Measurements from ENCODE around the gene ZSCAN4.

Gene ZSCAN4

GRCh38 chr19:57682226-57682766, 13.6 kb downstream of the ZSCAN4 start:
- DNase-seq: no peak

- DNase-seq: no peak
Observed at GRCh38 chr19:57686727-57687126, 18.0 kb downstream of the ZSCAN4 start.

- DNase-seq: no peak
Observed at GRCh38 chr19:57687363-57688010, 18.8 kb downstream of the ZSCAN4 start.

DNA sequence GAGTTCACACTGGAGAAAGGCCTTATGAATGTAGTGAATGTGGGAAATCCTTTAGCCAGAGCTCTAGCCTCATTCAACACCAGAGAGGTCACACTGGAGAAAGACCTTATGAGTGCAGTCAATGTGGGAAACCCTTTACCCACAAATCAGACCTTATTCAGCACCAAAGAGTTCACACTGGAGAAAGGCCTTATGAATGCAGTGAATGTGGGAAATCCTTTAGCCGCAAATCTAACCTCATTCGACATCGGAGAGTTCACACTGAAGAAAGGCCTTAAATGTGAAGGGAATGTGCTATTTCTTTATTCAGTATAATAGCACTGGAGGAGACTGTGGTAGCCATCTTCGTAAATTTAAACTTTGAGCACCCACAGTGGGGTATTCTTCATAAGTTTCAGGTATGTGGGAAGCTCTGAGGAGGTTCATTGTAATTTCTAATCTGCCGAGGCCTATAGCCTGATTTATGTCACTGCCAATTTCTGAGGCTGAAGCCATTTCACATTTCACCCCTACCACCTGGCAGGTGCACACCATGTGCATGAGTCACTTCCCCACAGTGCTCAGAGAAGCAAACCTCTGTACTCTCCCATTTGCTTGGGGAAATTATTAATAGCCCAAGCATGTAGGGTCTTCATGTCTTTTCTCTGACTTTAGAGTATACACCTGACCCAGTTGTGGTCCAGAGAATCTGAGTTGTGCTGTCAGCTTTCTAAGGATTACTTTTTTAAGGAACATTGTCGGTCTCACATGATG, 19.5 kb downstream of the ZSCAN4 start:
- no peak for DNase-seq

DNA sequence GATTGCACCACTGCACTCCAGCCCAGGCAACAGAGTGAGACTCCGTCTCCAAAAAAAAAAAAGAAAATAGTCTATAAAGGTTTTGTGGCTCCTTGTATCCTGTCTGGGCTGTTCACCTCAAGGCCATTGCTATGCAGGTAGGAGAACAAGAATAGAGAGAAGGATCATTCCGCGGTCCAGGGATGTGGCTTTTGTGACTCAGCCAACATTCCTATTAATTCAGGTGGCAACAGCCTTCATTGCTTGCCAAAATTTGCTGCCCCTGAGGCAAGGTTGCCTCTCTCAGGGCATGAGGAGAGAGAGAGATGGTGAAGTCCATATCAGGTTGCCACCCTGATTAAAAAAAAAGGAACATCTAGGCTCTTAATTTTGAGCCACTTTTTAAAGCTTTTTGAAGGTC, 21.0 kb downstream of the ZSCAN4 start:
- DNase-seq: no peak

DNA sequence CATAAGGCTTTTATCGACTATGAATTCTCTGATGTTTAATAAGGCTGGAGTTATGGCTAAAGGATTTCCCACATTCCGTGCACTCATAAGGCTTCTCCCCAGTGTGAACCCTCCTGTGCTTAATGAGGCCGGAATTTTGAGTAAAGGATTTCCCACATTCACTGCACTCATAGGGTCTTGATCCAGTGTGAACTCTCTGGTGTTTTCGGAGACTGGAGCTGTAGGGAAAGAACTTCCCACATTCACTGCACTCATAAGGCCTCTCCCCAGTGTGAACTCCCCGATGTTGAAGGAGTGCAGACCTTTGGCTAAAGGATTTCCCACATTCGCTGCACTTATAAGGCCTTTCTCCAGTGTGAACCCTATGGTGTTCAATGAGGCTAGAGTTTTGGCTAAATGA, 32.9 kb downstream of the ZSCAN4 start:
- DNase-seq: no peak

DNA sequence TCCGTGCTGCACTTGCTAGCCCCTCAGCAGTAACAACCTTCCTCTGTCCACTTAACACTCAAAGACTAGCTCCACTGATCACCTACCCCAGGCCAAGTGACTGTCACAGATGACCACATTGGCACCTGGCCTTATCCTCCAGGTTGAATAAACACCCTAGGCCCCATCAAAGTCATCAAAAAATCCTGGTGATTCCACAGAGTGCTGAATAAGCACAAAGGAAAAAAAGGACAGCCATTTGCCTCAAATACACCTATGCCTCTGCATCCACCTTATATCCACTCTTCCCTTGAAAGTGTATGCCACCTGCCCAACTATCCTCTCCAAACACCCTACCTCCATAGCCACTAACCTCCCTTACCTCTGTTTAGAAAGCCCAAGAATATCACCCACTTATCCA, 37.6 kb downstream of the ZSCAN4 start:
- no peak for DNase-seq

- no peak for DNase-seq
Observed at GRCh38 chr19:57708641-57709361, 40.1 kb downstream of the ZSCAN4 start, which contains the start of gene ZNF154. Gene ZNF154, minus strand, starts transcription at chr19:57709204. Its CDS starts 233 bp downstream, at chr19:57708971.

GRCh38 chr19:57709616-57710015, 40.9 kb downstream of the ZSCAN4 start:
- no peak for DNase-seq

GRCh38 chr19:57712222-57712621, 43.5 kb downstream of the ZSCAN4 start:
- no peak for DNase-seq

GRCh38 chr19:57719424-57719823, 50.7 kb downstream of the ZSCAN4 start:
- no peak for DNase-seq

- no peak for DNase-seq
Observed at GRCh38 chr19:57719901-57720519, 51.3 kb downstream of the ZSCAN4 start.

GRCh38 chr19:57720878-57721277, 52.1 kb downstream of the ZSCAN4 start:
- no peak for DNase-seq

Data from NCI-H446 (cell line).